PC-3 (cell line): ENCODE results near the gene IFI30.

Experiments
- EZH2 ChIP-seq: fragments of 300-600 bp; sonication (generic); IDR thresholded peaks from one replicate; pipeline ENCODE4 v1.6.1; 2017; ENCODE audit warnings: antibody characterized with exemption, mild to moderate bottlenecking, low read length; ENCODE audit not compliant: unreplicated experiment
- EZH2phosphoT487 ChIP-seq: fragments of 300-600 bp; sonication (generic); IDR thresholded peaks from 2 replicates; pipeline ENCODE4 v1.6.1; 2018; ENCODE audit warnings: mild to moderate bottlenecking, antibody characterized with exemption, low read length, borderline replicate concordance
- TF ChIP-seq, protein P1 (sequence below): fragments of 300-600 bp; sonication (generic); conservative IDR thresholded peaks from 2 replicates; pipeline ENCODE4 v1.5.1; 2017; ENCODE audit warnings: antibody characterized with exemption, low read depth, mild to moderate bottlenecking, low read length

DNA sequence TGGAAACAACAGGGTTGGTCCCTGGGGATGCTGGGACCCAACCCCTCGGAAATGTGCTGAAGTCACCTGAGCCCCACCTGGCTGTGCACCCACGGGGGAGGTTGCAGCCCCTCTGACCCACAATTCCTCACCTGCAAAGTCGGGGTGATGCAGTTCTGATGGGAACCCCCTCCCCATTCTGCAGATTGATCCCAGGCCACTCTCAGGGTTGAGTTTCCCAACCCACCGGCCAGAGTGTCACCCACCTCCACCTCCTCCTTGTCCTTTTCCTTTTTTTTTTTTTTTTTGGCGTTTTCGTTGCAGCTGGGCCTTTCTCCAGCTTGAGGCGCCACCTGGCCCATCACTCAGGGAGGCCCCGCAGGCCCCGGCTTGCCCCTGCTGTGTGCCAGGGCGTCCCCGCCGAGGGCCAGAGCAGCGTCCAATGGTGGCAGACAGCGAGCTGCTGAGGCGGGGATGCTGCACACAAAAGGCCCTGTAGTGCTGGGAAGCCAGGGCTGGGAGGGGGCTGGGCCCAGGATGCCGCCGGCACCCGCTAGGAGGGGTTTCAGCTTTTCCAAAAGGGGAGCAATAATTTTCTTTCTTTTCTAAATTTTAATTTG, 16.0 kb upstream of the IFI30 start:
- TF ChIP-seq, protein P1, sequence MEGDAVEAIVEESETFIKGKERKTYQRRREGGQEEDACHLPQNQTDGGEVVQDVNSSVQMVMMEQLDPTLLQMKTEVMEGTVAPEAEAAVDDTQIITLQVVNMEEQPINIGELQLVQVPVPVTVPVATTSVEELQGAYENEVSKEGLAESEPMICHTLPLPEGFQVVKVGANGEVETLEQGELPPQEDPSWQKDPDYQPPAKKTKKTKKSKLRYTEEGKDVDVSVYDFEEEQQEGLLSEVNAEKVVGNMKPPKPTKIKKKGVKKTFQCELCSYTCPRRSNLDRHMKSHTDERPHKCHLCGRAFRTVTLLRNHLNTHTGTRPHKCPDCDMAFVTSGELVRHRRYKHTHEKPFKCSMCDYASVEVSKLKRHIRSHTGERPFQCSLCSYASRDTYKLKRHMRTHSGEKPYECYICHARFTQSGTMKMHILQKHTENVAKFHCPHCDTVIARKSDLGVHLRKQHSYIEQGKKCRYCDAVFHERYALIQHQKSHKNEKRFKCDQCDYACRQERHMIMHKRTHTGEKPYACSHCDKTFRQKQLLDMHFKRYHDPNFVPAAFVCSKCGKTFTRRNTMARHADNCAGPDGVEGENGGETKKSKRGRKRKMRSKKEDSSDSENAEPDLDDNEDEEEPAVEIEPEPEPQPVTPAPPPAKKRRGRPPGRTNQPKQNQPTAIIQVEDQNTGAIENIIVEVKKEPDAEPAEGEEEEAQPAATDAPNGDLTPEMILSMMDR: no peak
- TF ChIP-seq EZH2: no peak
- no peak for TF ChIP-seq EZH2phosphoT487
